ENCODE data around the gene PTPRG. TPM values are rescaled to one million over a fixed set of nuclear protein-coding genes. Genes with fewer than 3 reads are reported as not detected.
"Not testable (repeated sequence)": the region's sequence is repeated elsewhere in the genome, so short reads cannot be mapped to it uniquely, and the experiment has no call there.

PTPRG gene
- polyA plus RNA-seq, 3 donors, result not detected

- Histone ChIP-seq H3K27me3 (ENCODE audit: control insufficient read depth in 2 of 2, insufficient read depth in 2 of 2, low read length in 2 of 2) (no peaks in the 10 kb centered on the region), H3K79me2 (ENCODE audit: insufficient read depth, low read length) (no peaks in the 10 kb centered on the region), H3K4me3 (replicated peaks in 1 of 3; ENCODE audit: low read depth in 2 of 3, low read length in 3 of 3) (no peak overlapping the region), H2AFZ (ENCODE audit: insufficient read depth, low read depth, low read length, poor library complexity, severe bottlenecking) (no peak overlapping the region), H3K36me3 (replicated peaks in 1 of 2; ENCODE audit: control insufficient read depth in 1 of 2, insufficient read depth in 2 of 2, low read length in 2 of 2) (no peaks in the 10 kb centered on the region), H4K20me1 (ENCODE audit: insufficient read depth, low read length) (no peaks in the 10 kb centered on the region), H3K9ac (ENCODE audit: insufficient read depth, low read length, poor library complexity, severe bottlenecking) (no peak overlapping the region), H3K27ac (ENCODE audit: low read depth in 1 of 2, low read length in 2 of 2) (no peak overlapping the region), H3K4me1 (ENCODE audit: control insufficient read depth in 1 of 2, insufficient read depth in 2 of 2, low read length in 2 of 2) (no peaks in the 10 kb centered on the region), H3K4me2 (replicated peaks; ENCODE audit: extremely low read depth, low read length, poor library complexity, severe bottlenecking) (no peak overlapping the region), H3K9me3 (replicated peaks in 1 of 2; ENCODE audit: control insufficient read depth in 1 of 2, insufficient read depth in 1 of 2, low read length in 2 of 2) (peaks cover 0 to 3% of the 10 kb centered on the region in 2 donors)
- Mint-ChIP-seq H3K27me3 (ENCODE audit: low read depth in 3 of 3) (peaks cover 0 to 1% (median under 1%) of the 10 kb centered on the region in 3 donors), H3K4me1 (no peaks in the 10 kb centered on the region), H3K27ac (no peak overlapping the region), H3K36me3 (no peaks in the 10 kb centered on the region), H3K4me3 (no peak overlapping the region), H3K9me3 (peaks cover 0 to 13% (median 4%) of the 10 kb centered on the region in 7 donors)
- intact Hi-C loops (cut with micrococcal nuclease), result no loop called here
- WGBS (ENCODE audit: insufficient coverage), result 70% methylated on average over 3 of the region's 4 CpGs
- TF ChIP-seq CTCF (IDR thresholded peaks at IDR 0.05), result no peak
- no peak for DNase-seq
Measured at GRCh38 chr3:61714225-61714624, 152.9 kb downstream of the PTPRG start.

- peaks cover 0 to 3% (median 1%) of the 10 kb centered on the region in 3 donors for H3K27me3 Mint-ChIP-seq (ENCODE audit: low read depth in 3 of 3)
- TF ChIP-seq CTCF (IDR thresholded peaks at IDR 0.05), result no peak
- Histone ChIP-seq H3K4me1 (ENCODE audit: control insufficient read depth in 1 of 2, insufficient read depth in 2 of 2, low read length in 2 of 2) (no peaks in the 10 kb centered on the region), H2AFZ (ENCODE audit: insufficient read depth, low read depth, low read length, poor library complexity, severe bottlenecking) (no peak overlapping the region), H3K36me3 (replicated peaks in 1 of 2; ENCODE audit: control insufficient read depth in 1 of 2, insufficient read depth in 2 of 2, low read length in 2 of 2) (no peaks in the 10 kb centered on the region), H3K4me2 (replicated peaks; ENCODE audit: extremely low read depth, low read length, poor library complexity, severe bottlenecking) (no peak overlapping the region), H3K79me2 (ENCODE audit: insufficient read depth, low read length) (no peaks in the 10 kb centered on the region), H4K20me1 (ENCODE audit: insufficient read depth, low read length) (no peaks in the 10 kb centered on the region), H3K9ac (ENCODE audit: insufficient read depth, low read length, poor library complexity, severe bottlenecking) (no peak overlapping the region), H3K9me3 (replicated peaks in 1 of 2; ENCODE audit: control insufficient read depth in 1 of 2, insufficient read depth in 1 of 2, low read length in 2 of 2) (no peaks in the 10 kb centered on the region), H3K4me3 (replicated peaks in 1 of 3; ENCODE audit: low read depth in 2 of 3, low read length in 3 of 3) (no peak overlapping the region), H3K27ac (ENCODE audit: low read depth in 1 of 2, low read length in 2 of 2) (no peak overlapping the region), H3K27me3 (ENCODE audit: control insufficient read depth in 2 of 2, insufficient read depth in 2 of 2, low read length in 2 of 2) (no peaks in the 10 kb centered on the region)
- no peak overlapping the region for H3K27ac Mint-ChIP-seq
- no peak overlapping the region for H3K4me3 Mint-ChIP-seq
- intact Hi-C loops (cut with micrococcal nuclease), result no loop called here
- peaks cover 0 to 13% (median 7%) of the 10 kb centered on the region in 7 donors for H3K9me3 Mint-ChIP-seq
- no peaks in the 10 kb centered on the region for H3K4me1 Mint-ChIP-seq
- H3K36me3 Mint-ChIP-seq, result no peaks in the 10 kb centered on the region
- WGBS (ENCODE audit: insufficient coverage), result no CpG with 5 or more reads among the region's 4 CpGs
- no peak for DNase-seq
Measured at GRCh38 chr3:61715886-61716527, 154.6 kb downstream of the PTPRG start.

- H3K9me3 Mint-ChIP-seq, result peaks cover 0 to 13% (median 6%) of the 10 kb centered on the region in 7 donors
- 96% methylated on average over 5 of the region's 8 CpGs for WGBS (ENCODE audit: insufficient coverage)
- H3K9ac ChIP-seq (ENCODE audit: insufficient read depth, low read length, poor library complexity, severe bottlenecking); H3K27me3 Mint-ChIP-seq (ENCODE audit: low read depth in 3 of 3); H3K27ac ChIP-seq (ENCODE audit: low read depth in 1 of 2, low read length in 2 of 2); H3K9me3 ChIP-seq (replicated peaks in 1 of 2; ENCODE audit: control insufficient read depth in 1 of 2, insufficient read depth in 1 of 2, low read length in 2 of 2); H2AFZ ChIP-seq (ENCODE audit: insufficient read depth, low read depth, low read length, poor library complexity, severe bottlenecking); H3K27me3 ChIP-seq (ENCODE audit: control insufficient read depth in 2 of 2, insufficient read depth in 2 of 2, low read length in 2 of 2); H4K20me1 ChIP-seq (ENCODE audit: insufficient read depth, low read length); H3K36me3 Mint-ChIP-seq; intact Hi-C loops (cut with micrococcal nuclease); H3K79me2 ChIP-seq (ENCODE audit: insufficient read depth, low read length); H3K4me1 Mint-ChIP-seq; H3K4me3 Mint-ChIP-seq; H3K36me3 ChIP-seq (replicated peaks in 1 of 2; ENCODE audit: control insufficient read depth in 1 of 2, insufficient read depth in 2 of 2, low read length in 2 of 2); DNase-seq; H3K27ac Mint-ChIP-seq; H3K4me1 ChIP-seq (ENCODE audit: control insufficient read depth in 1 of 2, insufficient read depth in 2 of 2, low read length in 2 of 2); H3K4me2 ChIP-seq (replicated peaks; ENCODE audit: extremely low read depth, low read length, poor library complexity, severe bottlenecking); H3K4me3 ChIP-seq (replicated peaks in 1 of 3; ENCODE audit: low read depth in 2 of 3, low read length in 3 of 3): not testable (repeated sequence)
Measured at GRCh38 chr3:61716693-61717092, 155.3 kb downstream of the PTPRG start.
